Endothelial cell of hepatic sinusoid (primary cell): ENCODE measurements around the gene GOLT1B.
"Not testable (repeated sequence)": the region's sequence is repeated elsewhere in the genome, so short reads cannot be mapped to it uniquely, and the experiment has no call there.

ENCODE experiments used
- in situ Hi-C: cut with HindIII; loops from 2 replicates; pipeline ENCODE4 v1.10.0; 2017; ENCODE audit warnings: low sequenced_read_pairs

The GOLT1B gene

DNA sequence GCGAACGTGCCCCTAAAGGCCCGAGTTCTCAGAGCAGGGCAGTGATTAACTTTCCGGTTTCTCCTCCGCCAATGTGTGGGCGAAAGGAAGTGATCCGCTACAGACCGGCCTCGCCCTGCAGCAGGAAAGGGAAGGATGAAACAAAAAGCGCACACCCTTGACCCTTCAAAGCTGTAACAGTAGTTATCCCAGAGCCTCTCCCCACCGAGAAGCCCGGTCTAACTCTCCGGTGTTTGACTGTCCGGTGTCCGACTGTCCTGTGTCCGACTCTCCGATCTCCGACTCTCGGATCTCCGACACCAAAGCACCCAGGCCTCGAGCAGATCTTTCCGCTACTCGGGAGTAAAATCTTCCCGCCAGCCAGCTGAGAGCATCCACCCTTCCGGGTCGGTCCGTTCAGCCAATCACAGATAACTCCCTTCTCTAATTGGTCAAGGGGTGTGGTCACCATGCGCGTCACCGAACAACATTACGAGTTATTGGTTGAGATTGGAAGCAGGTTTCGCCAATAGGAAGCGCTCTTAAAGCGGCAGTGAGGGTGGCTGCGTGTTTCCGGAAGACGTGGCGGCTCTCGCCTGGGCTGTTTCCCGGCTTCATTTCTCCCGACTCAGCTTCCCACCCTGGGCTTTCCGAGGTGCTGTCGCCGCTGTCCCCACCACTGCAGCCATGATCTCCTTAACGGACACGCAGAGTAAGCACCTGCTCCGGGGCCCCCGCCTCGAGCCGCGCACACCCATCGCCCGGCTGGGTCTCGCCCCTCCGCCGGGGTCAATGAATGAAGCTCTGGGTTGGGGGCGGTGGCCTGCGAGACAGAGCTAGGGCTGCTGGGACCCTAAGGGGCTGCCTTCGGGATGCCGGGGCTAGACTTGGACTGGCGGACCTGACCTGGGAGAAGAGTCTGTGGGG, at the start of gene GOLT1B, which contains the start of gene RECQL:
GOLT1B (plus strand) TSS at position 532 of the 906 bp plus-strand sequence; CDS start at position 667, 135 bp downstream.
RECQL (minus strand) TSS at position 378 of the 906 bp plus-strand sequence. CDS start 2,065 bp downstream, outside the sequence.
- in situ Hi-C loops = no loop called here

- in situ Hi-C loops = no loop called here
Observed at GRCh38 chr12:21453312-21453852, 48.2 kb upstream of the GOLT1B start.

- in situ Hi-C loops = no loop called here
Observed at GRCh38 chr12:21456291-21456780, 45.3 kb upstream of the GOLT1B start.

GRCh38 chr12:21459474-21459873, 42.1 kb upstream of the GOLT1B start:
- in situ Hi-C loops = no loop called here

DNA sequence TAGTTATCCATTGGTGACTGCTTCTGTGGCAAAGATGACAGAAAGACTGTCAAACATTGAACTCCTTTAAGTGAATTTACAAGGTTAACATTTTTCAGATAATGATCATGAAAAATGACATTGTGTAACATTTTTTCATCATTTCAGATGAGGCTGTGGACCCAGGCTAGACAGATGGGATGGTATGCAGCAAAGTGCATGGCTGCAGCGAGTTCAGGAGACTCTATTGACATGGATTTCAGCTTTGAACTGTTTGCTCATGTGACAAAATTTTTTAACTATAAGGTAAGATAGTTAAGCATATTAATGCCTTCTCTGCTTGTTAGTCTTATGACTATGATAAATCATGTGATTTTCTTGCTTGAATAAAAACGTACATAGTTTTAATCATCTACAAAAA, 34.3 kb upstream of the GOLT1B start:
- in situ Hi-C loops = not testable (repeated sequence)

GRCh38 chr12:21471294-21471693, 30.3 kb upstream of the GOLT1B start:
- in situ Hi-C loops = no loop called here

DNA sequence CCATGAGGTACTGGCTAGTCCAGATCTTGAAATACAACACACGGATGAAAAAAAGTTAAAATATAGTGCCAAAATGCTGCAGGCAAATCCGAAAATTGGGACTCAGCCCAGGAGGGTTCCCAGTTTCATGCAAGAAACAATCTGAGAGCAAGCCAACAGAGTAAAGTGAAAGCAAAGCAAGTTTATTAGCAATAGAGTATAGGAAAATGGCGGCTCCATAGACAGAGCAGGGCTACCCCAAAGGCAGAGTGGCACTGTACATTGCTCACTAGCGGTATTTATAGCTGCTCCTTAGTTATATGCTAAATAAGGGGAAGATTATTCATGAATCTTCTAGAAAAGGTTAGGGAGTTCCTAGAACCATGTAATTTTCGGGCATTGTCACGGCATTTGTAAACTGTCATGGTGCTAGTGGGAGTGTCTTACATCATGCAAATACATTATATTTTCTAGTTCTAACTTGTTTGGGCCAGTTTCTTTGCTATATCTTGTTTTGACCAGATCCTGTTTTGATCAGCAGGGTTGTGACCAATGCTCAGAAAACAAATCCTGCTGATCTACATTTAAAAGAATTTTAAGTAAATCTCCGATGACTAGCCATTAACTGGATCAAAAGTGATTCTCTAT, 29.3 kb upstream of the GOLT1B start:
- in situ Hi-C loops = no loop called here

DNA sequence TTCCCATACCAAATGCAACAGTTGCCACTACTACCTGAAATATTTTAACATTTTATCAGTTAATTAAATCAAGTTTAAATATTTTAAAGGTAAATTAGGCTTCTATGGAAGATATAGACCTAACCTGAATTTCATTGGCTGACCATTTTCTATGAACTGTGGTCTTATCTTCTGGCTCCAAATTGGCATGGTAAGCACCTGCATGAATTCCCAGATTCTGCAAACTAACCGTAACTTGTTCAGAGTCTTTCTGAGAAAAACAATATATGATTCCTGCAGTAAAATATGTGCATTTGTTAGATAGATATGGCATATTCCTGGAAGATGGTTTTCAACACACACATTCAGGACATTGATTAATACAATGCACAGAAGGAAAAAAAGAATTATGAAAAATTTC, 26.0 kb upstream of the GOLT1B start:
- in situ Hi-C loops = no loop called here

GRCh38 chr12:21476949-21477348, 24.6 kb upstream of the GOLT1B start:
- in situ Hi-C loops = no loop called here

DNA sequence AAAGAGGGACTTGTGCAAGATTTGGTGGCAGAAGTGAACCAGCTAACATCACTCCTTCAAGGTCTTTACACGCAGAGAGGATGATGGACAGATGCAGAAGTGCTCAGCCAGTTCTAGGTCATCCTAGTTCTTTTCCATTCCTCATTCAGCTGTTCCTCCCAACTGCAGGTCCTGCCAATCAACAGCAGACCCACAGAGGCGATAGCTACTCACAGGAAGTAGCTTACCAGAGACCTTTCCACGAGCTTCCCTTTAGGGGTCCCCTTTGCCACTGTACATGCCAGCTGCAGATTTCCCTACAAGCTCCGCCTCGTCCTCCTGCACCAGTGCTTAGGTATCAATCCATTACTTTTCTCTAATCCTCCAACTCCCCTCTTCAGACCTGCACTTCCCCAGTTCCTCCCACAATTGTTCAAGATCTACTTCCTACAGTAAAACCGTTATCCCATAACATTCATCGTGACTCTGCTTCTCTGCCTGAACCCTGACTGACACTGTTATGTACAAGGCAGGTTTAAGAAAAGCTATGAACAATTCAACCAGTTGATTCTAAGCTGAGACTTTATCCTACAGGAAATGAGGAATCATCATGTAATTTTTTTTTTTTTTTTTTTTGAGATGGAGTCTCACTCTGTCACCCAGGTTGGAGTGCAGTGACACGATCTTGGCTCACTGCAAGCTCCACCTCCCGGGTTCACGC, 22.7 kb upstream of the GOLT1B start:
- in situ Hi-C loops = no loop called here

DNA sequence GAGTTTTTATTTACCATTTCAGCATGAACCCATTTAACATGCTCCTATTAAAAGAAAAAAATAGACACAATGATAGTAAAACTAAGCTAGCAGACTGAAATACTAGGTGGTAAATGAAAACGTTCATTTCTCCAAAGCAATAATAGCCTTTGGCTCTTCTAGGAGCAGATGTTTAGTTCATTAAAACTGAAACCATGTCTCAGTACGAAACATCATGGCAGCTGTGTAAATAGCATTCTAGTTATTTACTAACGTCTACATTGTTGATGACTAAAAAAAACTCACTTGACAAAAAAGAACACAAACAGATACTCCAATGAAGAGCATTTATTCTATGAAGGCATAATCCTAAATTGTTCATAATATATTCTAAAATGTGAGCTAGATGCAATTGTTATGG, 18.1 kb upstream of the GOLT1B start:
- in situ Hi-C loops = no loop called here

DNA sequence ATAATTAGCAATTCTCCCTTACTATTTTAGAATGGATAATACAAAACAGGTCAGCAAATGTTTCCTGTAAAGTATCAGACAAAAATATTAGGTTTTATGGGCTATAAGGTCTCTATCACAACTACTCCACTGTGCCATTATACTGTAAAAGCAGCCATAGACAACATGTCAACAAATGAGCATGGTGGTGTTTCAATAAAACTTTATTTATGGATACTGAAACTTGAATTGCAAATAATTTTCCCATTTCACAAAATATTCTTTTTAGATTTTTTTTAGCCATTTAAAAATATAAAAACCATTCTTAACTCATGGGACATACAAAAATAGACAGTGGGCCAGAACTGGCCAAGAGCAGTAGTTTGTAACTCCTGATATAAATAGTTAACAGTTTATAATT, 15.6 kb upstream of the GOLT1B start:
- in situ Hi-C loops = no loop called here

GRCh38 chr12:21499765-21500164, 1.8 kb upstream of the GOLT1B start:
- in situ Hi-C loops = no loop called here

- in situ Hi-C loops = no loop called here
Observed at GRCh38 chr12:21500786-21501257, 767 bp upstream of the GOLT1B start.

DNA sequence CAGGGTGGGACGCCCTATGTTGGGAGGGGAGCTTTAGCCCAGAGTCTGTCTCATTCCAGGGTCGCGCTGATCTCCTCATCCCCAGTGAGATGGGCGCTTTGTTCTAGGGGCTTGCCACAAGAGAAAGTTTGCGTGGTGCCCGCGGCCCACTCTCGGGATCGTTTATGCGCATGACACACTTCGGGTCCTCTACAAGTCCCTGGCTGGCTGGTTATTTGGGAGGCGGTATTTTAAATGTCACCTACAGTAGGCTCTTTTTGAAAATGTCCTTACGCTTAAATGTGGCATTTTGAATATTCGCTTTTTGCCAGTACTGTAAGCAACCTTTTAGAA, 541 bp downstream of the GOLT1B start:
- in situ Hi-C loops = no loop called here

DNA sequence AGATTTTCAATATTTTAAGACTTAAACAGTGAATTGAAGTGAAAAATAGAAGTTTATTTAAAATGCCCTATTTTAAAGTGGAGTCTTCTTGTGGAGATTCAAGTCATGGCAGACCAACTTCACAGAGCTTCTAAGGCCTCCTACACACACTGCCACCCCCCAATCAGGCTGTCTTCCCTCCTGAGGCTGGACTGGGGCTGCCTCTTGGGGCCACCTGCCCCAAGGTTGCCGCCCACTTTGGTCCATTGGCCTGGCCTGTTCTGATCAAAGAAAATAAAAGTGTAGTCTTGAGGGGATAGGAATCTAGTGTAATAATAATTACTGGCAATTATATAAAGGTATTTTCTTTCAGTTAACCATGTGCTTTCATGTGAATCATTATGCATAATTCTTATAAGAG, 1.3 kb downstream of the GOLT1B start:
- in situ Hi-C loops = no loop called here

DNA sequence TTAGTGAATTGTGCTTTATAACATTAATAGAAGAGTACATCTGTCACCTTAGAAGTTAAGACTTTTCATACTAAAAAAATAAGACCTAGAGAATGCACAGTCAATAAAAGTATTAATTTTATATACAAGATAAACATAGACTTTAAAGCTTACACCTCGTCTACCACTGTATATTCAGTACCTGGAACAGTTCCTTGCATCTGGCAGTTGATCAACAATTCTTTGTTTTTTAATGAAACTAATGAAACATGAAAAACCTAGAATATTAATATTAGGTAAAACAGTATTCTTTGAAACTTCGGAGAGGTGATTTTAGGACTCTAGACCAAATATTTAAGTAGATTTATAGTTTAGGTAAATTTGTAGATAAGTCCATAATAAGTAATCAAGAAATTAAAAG, 4.3 kb downstream of the GOLT1B start:
- in situ Hi-C loops = no loop called here

DNA sequence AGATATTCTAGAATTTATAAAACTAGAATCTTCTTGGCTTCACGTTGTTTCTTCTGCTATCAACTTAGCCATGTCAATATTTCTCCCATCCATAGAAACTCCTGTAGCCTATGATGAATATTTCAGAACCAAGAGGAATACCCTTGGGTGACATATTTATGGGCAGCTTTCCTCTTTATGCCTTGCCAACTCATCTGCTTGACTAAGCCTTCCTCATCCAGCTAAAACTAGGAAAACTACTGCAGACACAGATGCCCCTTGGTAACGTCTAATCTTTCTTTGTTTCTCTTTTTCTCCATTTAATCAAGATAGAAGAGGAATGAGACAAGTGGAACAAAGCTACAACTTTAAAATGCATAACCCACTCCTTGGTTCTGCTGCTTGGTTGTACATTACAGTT, 6.3 kb downstream of the GOLT1B start:
- in situ Hi-C loops = no loop called here

- in situ Hi-C loops = no loop called here
Observed at GRCh38 chr12:21509768-21510167, 8.2 kb downstream of the GOLT1B start.

DNA sequence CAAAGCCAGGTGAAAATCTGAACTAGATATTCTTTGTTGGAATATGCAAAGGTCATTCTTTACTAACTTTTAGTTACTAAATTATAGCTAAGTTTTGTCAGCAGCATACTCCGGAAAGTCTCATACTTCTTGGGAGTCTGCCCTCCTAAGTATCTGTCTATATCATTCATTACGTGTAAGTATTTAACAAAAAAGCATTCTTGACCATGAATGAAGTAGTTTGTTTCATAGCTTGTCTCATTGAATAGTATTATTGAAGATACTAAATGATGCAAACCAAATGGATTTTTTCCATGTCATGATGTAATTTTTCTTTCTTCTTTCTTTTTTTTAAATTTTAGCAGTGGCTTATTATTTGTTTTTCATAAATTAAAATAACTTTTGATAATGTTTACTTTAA, 14.7 kb downstream of the GOLT1B start:
- in situ Hi-C loops = no loop called here

GRCh38 chr12:21518451-21518850, 16.9 kb downstream of the GOLT1B start:
- in situ Hi-C loops = no loop called here
